ENCODE data around the gene PLXDC1. TPM values are rescaled to one million over a fixed set of nuclear protein-coding genes. Genes with fewer than 3 reads are reported as not detected.

The PLXDC1 gene
- total RNA-seq, 1 experiment from 2014 or later: 2.0 TPM

DNA sequence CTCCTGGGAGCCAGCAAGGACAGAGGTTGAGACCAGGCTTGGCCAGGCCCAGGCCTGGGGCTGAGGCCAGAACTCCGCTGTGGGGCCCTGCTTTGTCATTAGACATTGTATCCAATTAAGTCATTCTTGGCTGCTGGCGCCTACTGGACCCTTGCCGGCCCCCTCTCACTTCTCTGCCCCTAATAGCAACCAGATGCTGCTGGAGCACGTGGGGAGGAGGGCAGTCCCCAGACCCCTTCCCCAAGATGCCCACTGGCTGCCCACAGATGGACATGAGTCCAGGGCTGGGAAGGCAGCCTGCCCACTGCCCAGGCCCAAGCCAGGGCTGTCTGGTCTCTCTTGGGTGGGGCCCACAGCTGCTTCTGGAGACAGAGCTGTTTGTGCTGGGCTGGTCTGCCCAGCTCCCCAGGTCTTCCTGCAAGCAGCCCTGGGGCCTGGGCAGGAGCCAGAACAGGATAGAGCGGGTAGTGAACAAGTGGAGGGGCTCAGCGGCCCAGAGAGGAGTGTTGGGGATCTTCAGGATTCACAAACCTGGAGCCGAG, 7.8 kb downstream of the PLXDC1 start:
- Histone ChIP-seq H3K27me3 (ENCODE audit: insufficient read depth, low read length) (no peaks in the 10 kb centered on the region), H3K79me2 (ENCODE audit: insufficient read depth, low read length) (no peaks in the 10 kb centered on the region), H3K18ac (ENCODE audit: insufficient read length, low read depth, low read length) (no peak overlapping the region), H3T11ph (ENCODE audit: low read length) (no peak overlapping the region), H3K14ac (ENCODE audit: insufficient read depth, low read length) (no peak overlapping the region), H2AK5ac (ENCODE audit: insufficient read length, low read length) (no peak overlapping the region), H2BK15ac (ENCODE audit: low read depth, low read length) (no peak overlapping the region), H4K5ac (ENCODE audit: insufficient read length, low read depth, low read length) (no peak overlapping the region), H3K79me1 (ENCODE audit: insufficient read depth, low read depth, low read length, poor library complexity, severe bottlenecking) (no peaks in the 10 kb centered on the region), H4K91ac (ENCODE audit: insufficient read length, low read depth, low read length) (no peak overlapping the region), H3K9ac (ENCODE audit: extremely low read depth, insufficient read length, low read length) (no peak overlapping the region), H3K9me3 (ENCODE audit: control insufficient read depth, low read depth, low read length) (no peaks in the 10 kb centered on the region), H2BK12ac (ENCODE audit: insufficient read length, low read depth, low read length) (no peak overlapping the region), H4K8ac (replicated peaks; ENCODE audit: insufficient read length, low read depth, low read length) (no peak overlapping the region), H2BK20ac (ENCODE audit: low read depth, low read length, poor library complexity, severe bottlenecking) (no peak overlapping the region), H2BK120ac (ENCODE audit: low read depth, low read length, poor library complexity, severe bottlenecking) (no peak overlapping the region), H3K23ac (ENCODE audit: insufficient read length, low read depth, low read length) (no peak overlapping the region), H2BK5ac (ENCODE audit: insufficient read length, low read length) (no peak overlapping the region), H4K20me1 (ENCODE audit: control insufficient read depth, insufficient read depth, insufficient read length) (no peaks in the 10 kb centered on the region), H3K56ac (ENCODE audit: insufficient read length, low read depth, low read length) (no peak overlapping the region), H3K4ac (ENCODE audit: low read depth, low read length) (no peak overlapping the region), H3K27ac (ENCODE audit: insufficient read length, low read depth, low read length) (no peak overlapping the region), H2AFZ (ENCODE audit: low read length) (no peak overlapping the region), H3K23me2 (ENCODE audit: insufficient read length, low read depth, low read length, poor library complexity, severe bottlenecking) (no peaks in the 10 kb centered on the region), H3K4me2 (ENCODE audit: insufficient read depth, insufficient read length, low read length) (no peak overlapping the region), H3K4me1 (ENCODE audit: insufficient read depth, low read length) (no peaks in the 10 kb centered on the region)
- no peak for TF ChIP-seq CTCF (conservative IDR thresholded peaks at IDR 0.05)
- H3K36me3 Mint-ChIP-seq (ENCODE audit: insufficient read depth in 1 of 3, low read depth in 3 of 3): no peaks in the 10 kb centered on the region
- H3K4me3 Mint-ChIP-seq: no peak overlapping the region
- DNase-seq: no peak
- no peak overlapping the region for H3K27ac Mint-ChIP-seq
- H3K4me1 Mint-ChIP-seq: peaks cover 0 to 9% of the 10 kb centered on the region in 2 experiments; a peak in 2 of 4 replicates
- no CpG with 5 or more reads among the region's 7 CpGs for WGBS (ENCODE audit: extremely low coverage, insufficient read length, low lambda C conversion rate)
- no peaks in the 10 kb centered on the region; a peak in 1 of 5 replicates for H3K9me3 Mint-ChIP-seq
- peaks cover 5% of the 10 kb centered on the region for H3K27me3 Mint-ChIP-seq (ENCODE audit: low read depth)
